H1 (cell line): ENCODE data around the gene ATP11A. TPM values are rescaled to one million over a fixed set of nuclear protein-coding genes. Genes with fewer than 3 reads are reported as not detected.

Experiments
- CTCF ChIA-PET: fragments of 300-600 bp; sonication (Branson Sonifier 250); formaldehyde crosslinking; loops from one replicate; lab custom pipeline; 2021; ENCODE audit not compliant: partially characterized antibody; lab: Charles Lee
- POLR2A ChIA-PET: fragments of 300-600 bp; sonication (Branson Sonifier 250); formaldehyde crosslinking; loops from one replicate; lab custom pipeline; 2021; ENCODE audit warnings: inconsistent platforms; ENCODE audit not compliant: partially characterized antibody; lab: Charles Lee
- DNase-seq, 2 experiments: peaks; one replicate each; pipeline versions ENCODE4 v3.0.0 to v3.0.0-alpha.2; 2010 to 2022; ENCODE audit warnings: low spot score in 2 of 2, low read depth in 1 of 2, mixed read lengths in 1 of 2
- FAIRE-seq: peaks from 2 replicates; lab custom pipeline; 2011; peaks lifted over from hg19 to GRCh38; lab: Jason Lieb, UNC
- H2AFZ ChIP-seq: 2 replicates; pipeline ENCODE4 v1.8.1; 2012; ENCODE audit warnings: low read length, inconsistent platforms
- H2AK5ac ChIP-seq: 2 replicates; pipeline ENCODE4 v1.6.1; 2013; ENCODE audit warnings: low read depth, low read length
- H2BK120ac ChIP-seq: replicated peaks from 2 replicates; pipeline ENCODE3; 2013; ENCODE audit warnings: low read depth, low read length, inconsistent platforms
- H2BK12ac ChIP-seq: 2 replicates; pipeline ENCODE4 v1.6.1; 2013; ENCODE audit warnings: low read depth, low read length
- H2BK15ac ChIP-seq: 2 replicates; pipeline ENCODE4 v1.6.1; 2013; ENCODE audit warnings: low read length
- H2BK20ac ChIP-seq: 2 replicates; pipeline ENCODE4 v1.6.1; 2013; ENCODE audit warnings: low read length
- H2BK5ac ChIP-seq: 2 replicates; pipeline ENCODE4 v1.6.1; 2013; ENCODE audit warnings: low read depth, low read length
- H3K14ac ChIP-seq: 2 replicates; pipeline ENCODE4 v1.6.1; 2013; ENCODE audit warnings: inconsistent platforms; ENCODE audit not compliant: insufficient read length
- H3K18ac ChIP-seq: 2 replicates; pipeline ENCODE4 v1.6.1; 2013; ENCODE audit warnings: low read length; ENCODE audit errors: extremely low read depth
- H3K23ac ChIP-seq: 2 replicates; pipeline ENCODE4 v1.6.1; 2013; ENCODE audit warnings: inconsistent platforms; ENCODE audit not compliant: insufficient read length
- H3K23me2 ChIP-seq: 2 replicates; pipeline ENCODE4 v1.6.1; 2013; ENCODE audit warnings: low read depth, low read length
- H3K27ac ChIP-seq: 2 replicates; pipeline ENCODE4 v1.6.1; 2011; ENCODE audit warnings: low read depth, low read length, inconsistent platforms
- H3K27me3 ChIP-seq, 4 experiments: replicated peaks in 1 of 4; 1 replicate in 1 of 4; 2 replicates in 3 of 4; pipeline versions ENCODE4 v1.6.1 to v1.8.1; 2011 to 2013; ENCODE audit warnings: low read length in 3 of 4, mild to moderate bottlenecking in 3 of 4, inconsistent platforms in 2 of 4, mixed read lengths in 2 of 4, moderate library complexity in 1 of 4; ENCODE audit not compliant: control insufficient read depth in 3 of 4, insufficient read depth in 3 of 4; ENCODE audit errors: extremely low read depth in 1 of 4
- H3K36me3 ChIP-seq, 4 experiments: 2 replicates each; pipeline versions ENCODE4 v1.6.1 to v1.8.1; 2011 to 2013; ENCODE audit warnings: mild to moderate bottlenecking in 4 of 4, low read length in 3 of 4, moderate library complexity in 2 of 4, control low read depth in 1 of 4, inconsistent platforms in 1 of 4; ENCODE audit not compliant: insufficient read depth in 4 of 4, control insufficient read depth in 2 of 4
- H3K4ac ChIP-seq: replicated peaks from 2 replicates; pipeline ENCODE3; 2013; ENCODE audit warnings: low read length, low read depth, mixed read lengths, inconsistent platforms; ENCODE audit not compliant: insufficient read length
- H3K4me1 ChIP-seq, 4 experiments: replicated peaks in 1 of 4; 1 replicate in 1 of 4; 2 replicates in 3 of 4; pipeline versions ENCODE4 v1.6.1 to v1.8.1; 2011 to 2013; ENCODE audit warnings: low read length in 3 of 4, inconsistent platforms in 2 of 4, mixed read lengths in 1 of 4; ENCODE audit not compliant: insufficient read depth in 4 of 4, control insufficient read depth in 3 of 4
- H3K4me2 ChIP-seq, 2 experiments: 2 replicates each; pipeline versions ENCODE4 v1.6.1 to v1.8.1; 2011 to 2013; ENCODE audit warnings: low read depth in 2 of 2, low read length in 2 of 2, control low read depth in 1 of 2, inconsistent platforms in 1 of 2, mild to moderate bottlenecking in 1 of 2; ENCODE audit not compliant: insufficient read depth in 1 of 2
- H3K4me3 ChIP-seq, 4 experiments: fragments of 200-600, 300-600 bp in 1 of 4; sonication (generic), shearing (Covaris generic), sonication (Bioruptor Twin) in 1 of 4; 2 replicates each; pipeline versions ENCODE4 v1.5.1 to v1.8.1; 2011 to 2016; ENCODE audit warnings: low read length in 4 of 4, low read depth in 3 of 4, control low read depth in 2 of 4, inconsistent platforms in 2 of 4, mild to moderate bottlenecking in 2 of 4, mixed read lengths in 1 of 4, moderate library complexity in 1 of 4; ENCODE audit not compliant: insufficient read depth in 2 of 4; ENCODE audit errors: extremely low read depth in 1 of 4
- H3K56ac ChIP-seq: replicated peaks from 2 replicates; pipeline ENCODE3; 2013; ENCODE audit warnings: low read depth, mild to moderate bottlenecking, mixed read lengths, low read length, inconsistent platforms; ENCODE audit not compliant: insufficient read length
- H3K79me1 ChIP-seq: 2 replicates; pipeline ENCODE4 v1.6.1; 2013; ENCODE audit warnings: low read depth, low read length, control low read depth
- H3K79me2 ChIP-seq, 2 experiments: 2 replicates each; pipeline versions ENCODE4 v1.6.1 to v1.8.1; 2012 to 2013; ENCODE audit warnings: low read length in 2 of 2, mild to moderate bottlenecking in 2 of 2, inconsistent platforms in 1 of 2; ENCODE audit not compliant: insufficient read depth in 2 of 2, control insufficient read depth in 1 of 2
- H3K9ac ChIP-seq, 4 experiments: replicated peaks in 1 of 4; 1 replicate in 1 of 4; 2 replicates in 3 of 4; pipeline versions ENCODE4 v1.6.1 to v1.8.1; 2011 to 2013; ENCODE audit warnings: low read depth in 3 of 4, low read length in 3 of 4, control low read depth in 2 of 4, mild to moderate bottlenecking in 2 of 4, moderate library complexity in 2 of 4, inconsistent platforms in 1 of 4; ENCODE audit errors: extremely low read depth in 1 of 4
- H3K9me3 ChIP-seq, 2 experiments: 2 replicates each; pipeline versions ENCODE4 v1.6.1 to v1.8.1; 2012 to 2013; ENCODE audit warnings: mild to moderate bottlenecking in 2 of 2, moderate library complexity in 2 of 2, control low read depth in 1 of 2, inconsistent platforms in 1 of 2, low read depth in 1 of 2, low read length in 1 of 2, mixed read lengths in 1 of 2; ENCODE audit not compliant: insufficient read depth in 2 of 2
- H4K20me1 ChIP-seq, 2 experiments: replicated peaks in 1 of 2; 2 replicates each; pipeline versions ENCODE3 to v1.8.1; 2011 to 2013; ENCODE audit warnings: inconsistent platforms in 2 of 2, low read length in 2 of 2, mild to moderate bottlenecking in 1 of 2; ENCODE audit not compliant: insufficient read depth in 2 of 2, control insufficient read depth in 1 of 2
- H4K5ac ChIP-seq: 2 replicates; pipeline ENCODE4 v1.6.1; 2013; ENCODE audit warnings: low read length, low read depth, mixed read lengths, inconsistent platforms; ENCODE audit not compliant: insufficient read length
- H4K8ac ChIP-seq: 2 replicates; pipeline ENCODE4 v1.8.0; 2013; ENCODE audit warnings: mild to moderate bottlenecking, moderate library complexity, low read length, inconsistent platforms; ENCODE audit not compliant: insufficient read depth; ENCODE audit errors: extremely low read depth
- H4K91ac ChIP-seq: replicated peaks from 2 replicates; pipeline ENCODE3; 2013; ENCODE audit warnings: low read length, mixed read lengths, inconsistent platforms; ENCODE audit not compliant: insufficient read length
- CHD1 ChIP-seq: IDR thresholded peaks from 2 replicates; pipeline ENCODE4 v1.6.1; 2012; ENCODE audit warnings: low read depth, low read length, improper control_type of control experiment
- EGR1 ChIP-seq: IDR thresholded peaks from 2 replicates; pipeline ENCODE4 v1.6.1; 2011; ENCODE audit warnings: low read depth, low read length, borderline replicate concordance
- SP4 ChIP-seq: IDR thresholded peaks from 2 replicates; pipeline ENCODE4 v1.6.1; 2012; ENCODE audit warnings: low read length, inconsistent platforms
- SUZ12 ChIP-seq: fragments of 200-600 bp; sonication (generic); IDR thresholded peaks from 2 replicates; pipeline ENCODE4 v1.6.1; 2012; ENCODE audit warnings: mild to moderate bottlenecking, inconsistent platforms, low read length, moderate library complexity, mixed read lengths
- WGBS, 2 experiments: shearing (Covaris generic) in 1 of 2; methylation state at CpG; one replicate each; pipeline versions ENCODE4 v1.1.6 to v1.1.7; 2013 to 2015; ENCODE audit warnings: low lambda C conversion rate in 2 of 2, mixed read lengths in 2 of 2, inconsistent platforms in 1 of 2, low coverage in 1 of 2, missing lambda C conversion rate in 1 of 2; ENCODE audit not compliant: insufficient replicate concordance in 2 of 2, insufficient coverage in 1 of 2, insufficient read length in 1 of 2; ENCODE audit errors: extremely low coverage in 1 of 2, missing lambda C conversion rate in 1 of 2; 5-methylcytosine and 5-hydroxymethylcytosine counted together
- polyA plus RNA-seq, 7 experiments: library from polyadenylated mRNA; depleted of rRNA in 3 of 7; stranded (reverse) in 5 of 7; unstranded in 2 of 7; fragments of >200 nt in 5 of 7; fragments of 200-250 nt in 2 of 7; gene quantifications; 1 replicate in 5 of 7; 2 replicates in 1 of 7; 4 replicates in 1 of 7; pipeline versions ENCODE4 v1.2.1 to v1.2.3, GENCODE V29; 2011 to 2013; ENCODE audit warnings: missing spikeins in 2 of 7, mixed read lengths in 2 of 7
- total RNA-seq: library from RNA; stranded (reverse); fragmentation: NEBNext Ultra II Directional; extraction: Animal tissue kit (Norgen Biotek cat#: 25700); gene quantifications from 2 replicates; pipeline ENCODE4 v1.2.1, GENCODE V29; 2021

Gene ATP11A
- total and polyA plus RNA-seq, 2 of the 8 experiments (the other 6 are each of a cell fraction or from before 2014, with no cell fraction given): 28.8 to 72.9 TPM

GRCh38 chr13:112642090-112642460, 47.8 kb upstream of the ATP11A start:
- no peak overlapping the region for H3K9ac ChIP-seq
- FAIRE-seq (no peak), DNase-seq (no peak)
- H4K8ac ChIP-seq: no peak overlapping the region
- no peak overlapping the region for H3K23ac ChIP-seq
- peaks cover 0 to 7% (median 4%) of the 10 kb centered on the region in 4 experiments; a peak in 6 of 7 replicates for H3K4me1 ChIP-seq
- H3K4ac ChIP-seq: no peak overlapping the region
- H3K4me3 ChIP-seq: no peak overlapping the region
- H3K27me3 ChIP-seq: peaks cover 0 to 6% (median 0%) of the 10 kb centered on the region in 4 experiments; a peak in 3 of 7 replicates
- POLR2A ChIA-PET: no interaction called here
- no peak overlapping the region for H2BK12ac ChIP-seq
- H3K79me2 ChIP-seq: no peaks in the 10 kb centered on the region
- H2AK5ac ChIP-seq: no peak overlapping the region; the same call in 1 of the 2 replicates
- no peak overlapping the region for H3K56ac ChIP-seq
- H3K27ac ChIP-seq: no peak overlapping the region
- TF ChIP-seq SP4: no peak
- TF ChIP-seq EGR1: no peak
- no peak for TF ChIP-seq SUZ12
- TF ChIP-seq CHD1: no peak
- H3K23me2 ChIP-seq: no peaks in the 10 kb centered on the region
- H3K9me3 ChIP-seq: no peaks in the 10 kb centered on the region
- H2BK15ac ChIP-seq: no peak overlapping the region
- no peak overlapping the region for H2BK5ac ChIP-seq
- H3K36me3 ChIP-seq: no peaks in the 10 kb centered on the region
- H3K4me2 ChIP-seq: no peak overlapping the region
- no peaks in the 10 kb centered on the region for H4K20me1 ChIP-seq
- H3K18ac ChIP-seq: no peak overlapping the region
- H3K79me1 ChIP-seq: no peaks in the 10 kb centered on the region
- H4K5ac ChIP-seq: no peak overlapping the region
- no peak overlapping the region for H2BK120ac ChIP-seq
- H3K14ac ChIP-seq: no peak overlapping the region
- WGBS, 2 experiments: 96% methylated on average over 13 of the region's 13 CpGs; no CpG with 5 or more reads in 1 of the 2 experiments
- CTCF ChIA-PET: interaction anchor here (1.2 to 2.3 kb wide), 2 partner anchors 18 to 216 kb away, joined by 3 to 7 read pairs; no protein-coding TSS in a partner anchor
- H2BK20ac ChIP-seq: no peak overlapping the region
- no peak overlapping the region for H4K91ac ChIP-seq
- H2AFZ ChIP-seq: no peak overlapping the region
